Measurements from ENCODE around the gene NHERF1.

GRCh38 chr17:74737299-74738050, 11.0 kb upstream of the NHERF1 start:
- peak; percentile 15 to 39 for TF ChIP-seq CTCF (IDR thresholded peaks at IDR 0.05; ENCODE audit: extremely low read depth in 1 of 2, insufficient read depth in 1 of 2, low read depth in 1 of 2, low read length in 2 of 2)
- no peak for TF ChIP-seq POLR2AphosphoS5 (IDR thresholded peaks at IDR 0.05; ENCODE audit: insufficient read depth, low read depth, low read length)
- no peak for TF ChIP-seq MYC (IDR thresholded peaks at IDR 0.05; ENCODE audit: low read depth, low read length)
- TF ChIP-seq, protein P1, sequence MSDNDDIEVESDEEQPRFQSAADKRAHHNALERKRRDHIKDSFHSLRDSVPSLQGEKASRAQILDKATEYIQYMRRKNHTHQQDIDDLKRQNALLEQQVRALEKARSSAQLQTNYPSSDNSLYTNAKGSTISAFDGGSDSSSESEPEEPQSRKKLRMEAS (IDR thresholded peaks at IDR 0.05; ENCODE audit: insufficient read depth, insufficient read length), result no peak
- no peak for TF ChIP-seq GATA2 (IDR thresholded peaks at IDR 0.05; ENCODE audit: insufficient read depth, insufficient read length, low read depth, low read length)
- no peak for TF ChIP-seq POLR2A (IDR thresholded peaks at IDR 0.05; ENCODE audit: low read depth, low read length)
- TF ChIP-seq JUN (IDR thresholded peaks at IDR 0.05; ENCODE audit: borderline replicate concordance, insufficient read depth, insufficient read length, low read depth), result no peak
